Memory B cell (primary cell): ENCODE results near the gene B4GAT1.

Experiments
- ATAC-seq: fragments of 150-1000 bp; cut with Tn5 transposase; 2 replicates; pipeline ENCODE4 v1.10.0; 2021; ENCODE audit warnings: low read depth, mild to moderate bottlenecking, moderate library complexity
- DNase-seq, 2 donors: peaks; one replicate each; pipeline ENCODE4 v3.0.0; 2022; ENCODE audit warnings: low spot score in 2 of 2
- H3K27ac Mint-ChIP-seq: one replicate; pipeline ENCODE4 v1.8.0; 2022; ENCODE audit warnings: mild to moderate bottlenecking, moderate library complexity, mixed read lengths
- H3K27me3 Mint-ChIP-seq: one replicate; pipeline ENCODE4 v1.8.0; 2022; ENCODE audit warnings: mixed read lengths
- H3K36me3 Mint-ChIP-seq: one replicate; pipeline ENCODE4 v1.8.0; 2022; ENCODE audit warnings: mild to moderate bottlenecking, mixed read lengths
- H3K4me1 Mint-ChIP-seq: one replicate; pipeline ENCODE4 v1.8.0; 2022; ENCODE audit warnings: mixed read lengths
- H3K4me3 Mint-ChIP-seq: one replicate; pipeline ENCODE4 v1.8.0; 2022; ENCODE audit warnings: mild to moderate bottlenecking, moderate library complexity, mixed read lengths
- H3K9me3 Mint-ChIP-seq: one replicate; pipeline ENCODE4 v1.8.0; 2022; ENCODE audit warnings: mixed read lengths

The B4GAT1 gene

GRCh38 chr11:66299186-66299585, 48.2 kb downstream of the B4GAT1 start:
- H3K27ac Mint-ChIP-seq: no peak overlapping the region
- H3K36me3 Mint-ChIP-seq: no peaks in the 10 kb centered on the region
- H3K4me1 Mint-ChIP-seq: no peaks in the 10 kb centered on the region
- H3K4me3 Mint-ChIP-seq: no peak overlapping the region
- no peak for DNase-seq
- peaks cover 6% of the 10 kb centered on the region for H3K27me3 Mint-ChIP-seq
- ATAC-seq: no peak
- no peaks in the 10 kb centered on the region for H3K9me3 Mint-ChIP-seq

DNA sequence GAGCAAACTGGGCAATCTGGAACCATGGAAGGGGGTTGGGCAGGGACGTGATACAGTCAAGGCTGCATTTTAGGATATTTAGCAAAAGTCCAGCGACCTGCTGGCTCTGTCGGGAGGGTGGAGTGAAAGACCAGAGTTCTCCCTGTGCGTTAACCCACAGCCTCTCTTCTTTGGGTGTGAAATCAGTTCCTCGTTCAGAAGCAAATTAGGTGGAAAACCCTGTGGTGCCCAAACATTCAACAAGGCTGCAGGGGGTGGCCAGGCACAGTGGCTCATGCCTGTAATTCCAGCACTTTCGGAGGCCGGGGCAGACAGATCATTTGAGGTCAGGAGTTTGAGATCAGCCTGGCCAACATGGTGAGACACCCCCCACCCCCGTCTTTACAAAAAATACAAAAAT, 49.8 kb downstream of the B4GAT1 start:
- no peaks in the 10 kb centered on the region for H3K36me3 Mint-ChIP-seq
- no peaks in the 10 kb centered on the region for H3K9me3 Mint-ChIP-seq
- no peak overlapping the region for H3K4me3 Mint-ChIP-seq
- peaks cover 14% of the 10 kb centered on the region for H3K27me3 Mint-ChIP-seq
- no peak overlapping the region for H3K27ac Mint-ChIP-seq
- H3K4me1 Mint-ChIP-seq: peaks cover 4% of the 10 kb centered on the region
- DNase-seq (no peak), ATAC-seq (no peak)
